Prostate gland (tissue), 2 donors: ENCODE results near the gene ENPEP.

Experiments used
- CTCF ChIP-seq, 4 experiments: fragments of 200-600 bp in 2 of 4; fragments of 450-650 bp in 2 of 4; sonication (generic) in 2 of 4; IDR thresholded peaks; 1 replicate in 3 of 4; 2 replicates in 1 of 4; pipeline ENCODE4 v1.5.1; 2016 to 2019; ENCODE audit warnings: antibody characterized with exemption in 4 of 4, mild to moderate bottlenecking in 2 of 4, moderate library complexity in 2 of 4
- POLR2A ChIP-seq: fragments of 450-650 bp; IDR thresholded peaks from one replicate; pipeline ENCODE4 v1.6.1; 2016; ENCODE audit warnings: antibody characterized with exemption, mild to moderate bottlenecking
- POLR2AphosphoS5 ChIP-seq: sonication (generic); formaldehyde crosslinking; IDR thresholded peaks from one replicate; pipeline ENCODE4 v1.6.1; 2017; ENCODE audit warnings: antibody characterized with exemption

GRCh38 chr4:110527156-110527555 lies 51.2 kb downstream of the ENPEP start:
- TF ChIP-seq CTCF (IDR thresholded peaks at IDR 0.05) (no peak), POLR2AphosphoS5 (no peak), POLR2A (no peak)
